Measurements from ENCODE around the gene AVPR2.
A peak's percentile ranks its signal among the peaks of the same experiment; 100 is the strongest.

AVPR2 gene

DNA sequence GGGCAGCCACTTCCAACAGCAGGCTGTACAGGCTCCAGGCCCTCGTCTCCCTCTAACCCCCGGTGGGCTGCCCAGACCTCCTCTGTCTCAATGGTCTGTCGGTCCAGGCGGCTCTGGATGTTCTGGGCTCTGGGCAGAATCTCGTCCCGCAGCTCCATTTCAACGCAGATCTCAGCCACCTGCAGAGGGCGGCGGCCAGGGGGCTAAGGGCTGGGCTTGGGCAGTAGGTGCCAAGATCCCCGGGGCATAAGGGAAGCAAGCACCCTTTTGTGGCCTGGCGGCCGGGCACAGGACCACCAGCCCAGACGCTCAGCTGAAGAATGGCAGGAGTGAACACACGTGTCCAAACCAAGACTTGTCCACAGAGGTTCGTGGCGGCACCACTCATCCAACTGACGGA lies 9.2 kb downstream of the AVPR2 start:
- no peak for DNase-seq (ENCODE audit: low spot score)

DNA sequence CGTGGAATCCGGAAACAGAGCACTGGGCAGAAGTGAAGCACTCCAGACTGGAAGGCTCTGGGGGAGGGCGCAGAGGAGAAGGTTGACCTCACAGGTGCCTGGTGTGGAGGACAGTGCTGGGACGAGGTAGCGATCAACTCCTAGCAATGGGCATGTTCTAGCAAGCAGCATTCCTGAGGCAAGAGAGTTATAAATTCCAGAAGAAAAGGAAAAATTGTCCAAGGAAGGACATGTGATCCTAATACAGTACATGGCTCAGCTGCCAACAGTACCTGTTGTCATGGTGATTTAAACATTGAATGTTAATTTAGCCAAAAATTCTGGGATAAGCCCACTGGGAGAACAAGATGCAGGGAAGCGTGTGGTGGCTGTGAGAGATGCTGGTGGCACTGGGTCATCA lies 13.4 kb downstream of the AVPR2 start:
- no peak for DNase-seq (ENCODE audit: low spot score)

DNA sequence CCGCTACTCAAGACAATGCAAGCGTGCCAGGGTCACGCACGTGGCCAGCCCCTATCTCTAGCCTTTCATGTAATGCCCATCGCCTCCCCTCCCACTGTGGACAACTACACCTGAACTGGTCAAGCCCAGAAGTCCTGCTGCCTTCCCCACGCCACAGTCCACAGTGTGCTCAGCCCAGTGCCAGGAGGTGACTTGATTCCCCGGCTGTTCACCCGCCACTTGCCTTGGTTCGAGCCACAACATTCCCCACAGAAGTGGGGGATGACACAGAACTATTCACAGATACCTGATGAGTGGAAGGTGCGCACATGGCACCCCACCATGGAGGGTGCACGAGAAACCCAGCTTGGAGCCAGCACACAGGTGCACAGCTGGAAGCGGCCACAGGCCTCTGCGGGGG lies 14.8 kb downstream of the AVPR2 start:
- no peak for DNase-seq (ENCODE audit: low spot score)

DNA sequence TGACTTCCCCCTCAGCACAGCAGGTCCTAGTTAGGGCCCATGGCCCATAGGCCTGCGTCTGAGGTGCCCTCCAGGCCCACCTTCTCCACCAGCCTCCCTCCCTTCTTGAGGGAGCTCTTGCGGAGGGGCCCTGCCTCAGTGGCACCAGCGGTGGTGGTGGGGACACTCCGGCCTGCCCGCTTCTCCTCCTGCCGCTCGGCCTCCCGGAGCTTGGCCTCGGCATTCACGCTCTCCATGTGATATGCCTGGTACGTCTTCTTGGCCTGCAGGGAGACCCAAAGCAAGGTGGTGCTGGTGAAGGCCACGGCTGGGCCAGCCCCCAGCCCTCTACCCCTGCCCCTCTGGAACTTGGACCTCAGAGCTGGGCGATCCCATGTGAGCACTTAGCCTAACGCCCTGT lies 16.1 kb downstream of the AVPR2 start:
- DNase-seq (ENCODE audit: low spot score) = no peak

DNA sequence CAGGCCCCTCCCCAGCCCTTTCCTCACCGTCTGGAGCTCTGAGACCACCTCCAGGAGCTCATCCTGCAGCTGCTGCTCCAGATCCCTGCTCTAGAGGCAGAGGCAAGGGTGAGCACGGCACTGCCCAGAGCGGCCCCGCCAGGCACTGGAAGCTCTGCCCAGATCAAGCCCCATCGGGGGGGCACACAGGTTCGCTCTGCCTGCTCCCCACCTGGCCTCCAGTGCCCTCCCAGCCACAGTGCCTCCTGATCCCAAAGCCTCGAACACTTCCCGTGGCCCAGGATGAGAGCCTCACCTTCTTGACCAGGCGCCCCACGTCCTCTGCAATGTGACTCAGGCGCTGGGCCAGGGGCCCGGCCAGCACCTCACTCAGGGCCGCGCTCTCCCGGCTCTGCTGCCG lies 16.6 kb downstream of the AVPR2 start:
- no peak for DNase-seq (ENCODE audit: low spot score)

DNA sequence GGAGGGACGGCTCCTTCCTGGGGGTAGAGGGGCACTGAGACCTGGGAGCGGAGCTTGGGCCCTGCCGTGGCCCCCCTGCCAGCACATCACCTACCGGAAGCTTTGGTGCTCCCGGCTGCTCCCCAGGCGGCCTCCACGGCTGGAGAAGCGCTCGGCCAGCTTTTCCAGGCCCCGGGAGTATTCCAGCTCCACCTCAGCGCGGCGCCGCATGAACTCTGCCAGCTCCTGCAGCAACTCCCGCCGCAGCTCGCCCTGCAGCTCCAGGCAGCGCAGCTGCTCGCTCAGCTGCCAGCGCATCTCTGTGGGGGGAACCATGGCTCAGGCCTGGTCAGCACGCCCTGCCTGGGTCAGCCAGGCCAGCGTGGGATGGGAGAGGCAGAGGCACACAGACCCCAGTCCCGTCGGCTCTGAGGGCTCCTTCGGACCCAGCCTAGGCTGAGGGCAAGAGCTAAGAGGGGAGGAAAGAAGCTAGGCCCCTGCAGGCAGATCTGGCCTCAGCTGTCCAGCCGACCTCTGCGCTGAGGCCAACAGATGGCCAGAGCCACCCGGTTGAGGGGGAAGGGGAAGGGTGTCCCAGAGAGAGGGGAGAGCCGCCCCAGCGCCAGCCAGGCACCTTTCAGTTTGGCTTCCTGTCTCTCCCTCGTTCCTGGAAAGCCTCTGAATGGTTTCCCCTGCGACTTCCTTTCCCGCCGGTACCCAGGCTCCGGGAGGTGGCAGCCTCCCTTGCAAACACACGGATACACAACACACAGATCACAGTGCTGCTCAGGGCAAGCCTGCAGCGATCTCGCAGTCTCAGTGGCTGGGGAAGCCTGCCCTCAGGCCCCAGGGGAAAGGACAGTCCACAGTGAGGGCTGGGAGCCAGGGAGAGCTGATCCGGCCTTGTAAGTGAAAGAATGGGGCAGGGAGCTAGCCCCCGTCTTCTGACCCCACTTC lies 17.3 kb downstream of the AVPR2 start:
- no peak for DNase-seq (ENCODE audit: low spot score)

DNA sequence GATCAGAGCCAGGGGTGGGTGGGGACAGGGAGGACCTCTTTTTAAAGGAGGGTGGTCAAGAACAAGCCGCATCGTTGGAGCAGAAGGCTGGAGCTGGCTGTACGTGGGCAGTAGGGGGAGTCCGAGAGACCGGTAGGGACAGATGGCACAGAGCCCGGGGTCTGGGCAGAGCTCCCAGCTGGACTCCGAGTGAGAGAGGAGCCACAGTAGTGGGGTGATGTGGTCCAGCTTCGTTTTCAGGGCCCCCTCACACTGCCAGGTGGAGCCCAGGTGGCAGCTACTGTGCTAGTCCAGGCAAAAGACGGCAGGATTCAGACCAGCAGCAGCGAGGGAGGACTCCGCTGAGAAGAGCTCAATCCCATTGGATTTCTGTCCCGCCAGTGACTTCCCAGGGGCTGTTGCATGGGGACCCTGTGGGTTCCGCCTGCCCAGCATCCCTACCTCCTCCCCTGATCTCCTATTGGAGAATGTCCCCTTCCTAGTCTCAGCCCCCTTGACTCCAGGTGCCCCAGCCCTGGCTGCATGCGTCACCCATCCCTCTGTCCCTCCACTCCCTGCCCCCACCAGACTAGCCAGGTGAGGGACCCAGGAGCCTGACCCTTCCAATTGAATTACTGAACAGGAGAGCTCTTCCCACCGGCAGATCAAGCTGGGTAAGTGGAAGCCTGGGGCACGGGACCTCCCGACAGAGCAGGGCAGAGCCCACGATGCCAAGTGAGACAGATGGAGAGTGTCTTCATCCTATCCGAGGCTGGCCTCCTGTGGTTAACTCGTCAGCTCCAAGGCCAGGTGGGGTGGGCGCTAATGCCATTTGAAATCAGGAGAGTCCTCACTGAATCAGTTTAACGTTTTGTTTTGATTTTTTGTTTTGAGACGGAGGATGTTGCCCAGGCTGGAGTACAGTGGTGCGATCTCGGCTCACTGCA lies 18.7 kb downstream of the AVPR2 start:
- no peak for DNase-seq (ENCODE audit: low spot score)

DNA sequence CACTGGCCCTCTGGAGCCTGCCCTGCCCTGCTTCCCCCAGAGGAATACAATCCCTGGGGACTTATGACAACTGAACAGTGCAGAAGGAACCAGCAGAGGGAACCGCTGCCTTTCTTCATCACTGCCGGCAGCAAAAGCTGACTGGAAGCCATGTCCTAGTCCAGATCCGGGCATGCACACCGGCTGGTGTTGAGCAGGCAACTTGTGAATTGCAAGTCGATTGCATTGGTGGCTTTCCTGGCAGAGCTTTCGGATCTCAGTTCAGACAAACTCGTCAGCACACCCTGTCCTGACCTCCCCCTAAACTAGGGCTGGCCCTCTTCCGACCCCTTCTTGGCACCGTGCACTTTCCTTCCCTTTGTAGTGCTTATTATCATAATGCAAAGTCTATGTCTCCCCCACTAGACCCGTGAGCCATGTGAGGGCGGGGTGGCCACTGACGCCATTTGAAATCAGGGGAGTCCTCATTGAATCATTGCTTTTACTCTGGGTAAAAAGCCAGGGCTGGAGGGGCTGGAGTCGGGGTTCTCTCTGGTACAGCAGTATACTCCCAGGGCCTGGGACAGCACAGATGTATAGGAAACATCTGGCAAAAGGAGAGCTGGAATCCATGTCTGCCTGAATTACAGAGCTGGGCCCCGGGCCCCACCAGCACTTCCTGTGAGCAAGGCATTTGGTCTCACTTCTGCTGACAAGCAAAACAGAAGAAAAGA lies 19.8 kb downstream of the AVPR2 start:
- no peak for DNase-seq (ENCODE audit: low spot score)

DNA sequence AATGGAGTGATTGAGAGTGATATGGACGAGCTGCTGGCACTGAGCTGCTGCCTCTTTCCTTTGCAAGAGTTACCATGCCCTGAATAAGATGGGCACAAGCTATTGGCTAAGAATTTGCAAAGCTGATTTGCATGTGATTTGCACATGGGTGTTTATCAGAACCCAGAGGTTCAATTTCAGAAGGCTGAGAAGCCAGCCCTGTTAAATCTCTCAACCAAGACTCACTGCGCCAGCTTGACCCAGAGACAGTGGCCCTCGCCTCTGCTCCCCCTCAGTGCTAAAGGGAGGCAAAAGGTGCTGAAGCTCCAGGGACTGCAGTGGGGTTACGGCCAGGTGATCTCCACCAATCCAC lies 20.9 kb downstream of the AVPR2 start:
- no peak for DNase-seq (ENCODE audit: low spot score)

DNA sequence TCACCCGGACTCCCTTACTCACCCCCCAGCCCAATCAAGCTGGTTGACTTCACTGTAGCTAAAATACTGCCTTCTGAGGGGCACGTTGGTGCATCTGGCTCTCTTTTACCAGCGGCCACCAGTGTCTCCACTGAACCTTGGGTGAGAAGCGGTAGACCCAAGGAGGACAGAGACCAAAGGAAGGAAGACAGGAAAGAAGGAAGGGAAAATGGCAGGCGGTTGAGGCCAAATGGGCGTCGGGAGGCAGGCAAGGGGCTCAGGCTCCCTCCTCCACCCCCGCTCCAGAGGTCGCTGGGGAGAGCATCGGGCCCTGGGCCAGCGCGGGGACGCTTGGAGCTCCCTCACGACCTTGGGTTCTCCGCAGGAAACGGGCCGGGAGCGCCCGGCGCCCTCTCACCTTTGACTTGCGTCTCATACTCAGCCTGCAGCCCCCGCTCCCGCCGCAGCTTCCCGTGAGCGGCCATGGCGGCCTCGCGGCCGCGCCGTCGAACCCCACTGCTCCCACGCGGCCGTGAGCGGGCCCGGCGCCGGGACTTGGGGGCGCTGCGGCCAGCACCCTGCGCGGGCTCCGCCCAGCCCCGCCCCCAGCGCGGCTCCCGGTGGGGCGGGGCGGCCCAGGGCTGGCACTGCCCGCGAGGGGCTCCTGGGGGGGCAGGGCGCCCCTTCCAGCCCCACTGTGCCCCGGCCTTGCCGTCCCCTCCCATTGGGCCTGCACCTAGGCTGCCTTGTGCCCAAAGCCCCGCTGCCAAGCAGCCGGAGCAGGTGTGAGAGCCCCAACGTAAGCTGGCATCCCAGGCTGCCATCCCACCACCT lies 21.5 kb downstream of the AVPR2 start, which contains the start of gene ARHGAP4:
ARHGAP4 (minus strand) TSS at position 526 of the 813 bp plus-strand sequence; CDS start at position 464, 62 bp downstream.
- no peak for DNase-seq (ENCODE audit: low spot score)

DNA sequence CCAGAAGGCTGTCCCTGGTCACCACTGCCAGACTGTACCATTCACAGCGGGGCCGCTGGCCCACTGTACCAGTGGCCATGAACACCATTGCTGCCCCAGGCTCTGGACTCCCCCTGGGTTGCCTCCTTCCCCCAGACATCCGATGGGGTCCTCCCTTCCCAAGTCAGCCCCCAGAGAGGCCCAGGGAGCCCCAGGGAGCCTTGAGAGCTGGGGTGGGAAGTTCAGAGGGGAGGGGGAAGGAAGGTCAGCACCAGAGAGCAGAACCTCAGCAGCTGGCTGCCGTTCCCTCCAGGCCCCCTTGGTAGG lies 22.0 kb downstream of the AVPR2 start:
- DNase-seq (ENCODE audit: low spot score) = no peak

DNA sequence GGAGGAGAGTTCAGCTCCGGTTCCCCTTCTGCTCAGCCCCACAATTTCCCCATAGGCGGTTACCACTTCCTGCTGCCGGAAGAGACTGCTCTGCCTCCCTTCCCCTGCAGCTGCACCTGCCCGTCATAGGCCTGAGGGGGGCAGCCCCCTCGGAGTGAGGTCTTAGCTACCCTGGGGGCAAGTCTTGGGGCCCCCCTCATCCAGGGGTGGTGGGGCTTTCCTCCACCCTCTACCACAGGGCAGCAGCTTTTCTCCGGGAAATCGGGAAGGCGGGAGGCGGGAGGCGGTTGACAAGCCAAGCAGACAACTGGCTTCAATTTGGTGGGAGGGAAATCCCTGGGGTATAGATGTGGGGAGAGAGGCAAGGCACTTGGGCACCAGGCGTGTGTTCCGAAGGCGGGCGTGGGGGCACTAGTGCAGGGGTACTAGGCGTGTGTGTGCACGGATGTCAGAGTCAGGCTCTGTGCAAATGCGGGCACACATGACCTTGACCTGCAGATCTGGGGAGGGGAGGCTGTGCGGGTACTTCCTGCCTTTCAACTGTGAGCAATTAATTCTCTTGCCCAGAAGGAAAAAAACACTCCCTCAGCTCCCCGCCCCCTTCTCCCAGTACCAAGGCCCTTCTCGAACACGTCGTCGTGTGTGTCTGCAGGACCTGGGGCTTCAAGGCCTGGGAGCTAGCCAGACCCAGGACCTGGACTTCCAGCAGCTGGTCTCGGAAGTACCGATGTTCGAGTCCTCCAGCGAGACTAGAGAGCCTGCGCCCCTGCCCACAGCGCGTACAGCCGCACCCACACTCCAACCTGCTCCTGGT lies 22.6 kb downstream of the AVPR2 start:
- DNase-seq (ENCODE audit: low spot score) = no peak

DNA sequence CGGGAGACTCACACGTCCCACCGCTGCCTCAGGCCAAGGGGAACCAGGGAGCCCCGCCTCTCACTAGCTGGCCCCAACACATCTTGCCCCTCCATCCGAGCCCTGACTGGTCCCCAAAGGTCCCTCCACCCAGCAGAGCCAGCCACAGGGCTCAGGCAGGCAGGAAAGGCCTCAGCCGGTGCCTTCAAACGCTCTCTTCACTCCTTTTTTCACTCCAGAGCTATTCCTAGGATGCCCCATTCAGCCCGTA lies 23.1 kb downstream of the AVPR2 start:
- no peak for DNase-seq (ENCODE audit: low spot score)

DNA sequence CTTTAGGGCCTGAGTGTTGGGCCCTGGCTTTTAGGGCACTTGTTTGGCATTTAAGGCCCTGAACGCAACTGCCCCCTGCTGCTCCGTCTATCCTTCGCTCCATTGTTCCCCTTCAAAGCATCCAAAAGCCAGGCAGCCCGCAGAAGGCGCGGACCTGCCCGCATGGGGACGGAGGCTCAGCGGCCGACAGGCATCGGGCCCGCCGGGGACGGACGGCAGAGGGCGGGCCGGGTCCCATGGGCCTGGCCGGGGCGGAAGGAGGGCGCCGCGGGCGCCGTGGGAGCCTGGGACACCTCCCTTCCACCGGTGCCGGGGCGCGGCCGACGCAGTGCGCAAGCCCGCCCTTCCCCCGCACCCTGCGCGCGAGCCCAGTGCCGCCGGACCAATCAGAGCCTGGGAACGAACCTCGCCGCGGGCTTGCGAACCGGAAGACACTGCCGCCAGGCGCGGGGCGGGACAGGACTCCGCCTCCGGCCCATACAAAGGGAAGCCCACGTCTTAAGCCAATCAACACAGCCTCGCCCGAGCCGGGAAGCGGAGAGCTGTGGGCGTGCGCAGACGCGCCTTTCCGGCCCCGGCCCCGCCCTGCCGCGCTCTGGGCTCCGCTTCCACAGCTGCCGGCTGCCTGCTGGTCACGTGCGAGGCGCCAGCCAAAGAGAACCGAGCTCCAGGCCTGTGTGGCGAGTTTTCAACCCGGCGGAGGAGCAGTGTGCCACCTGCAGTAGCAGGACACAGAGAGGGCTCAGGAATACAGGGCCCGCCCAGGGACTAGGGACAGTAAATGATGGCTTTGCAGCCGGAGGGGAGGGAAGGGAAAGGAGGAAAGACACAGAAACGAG lies 23.7 kb downstream of the AVPR2 start:
- peak; percentile 95 for DNase-seq (ENCODE audit: low spot score)

DNA sequence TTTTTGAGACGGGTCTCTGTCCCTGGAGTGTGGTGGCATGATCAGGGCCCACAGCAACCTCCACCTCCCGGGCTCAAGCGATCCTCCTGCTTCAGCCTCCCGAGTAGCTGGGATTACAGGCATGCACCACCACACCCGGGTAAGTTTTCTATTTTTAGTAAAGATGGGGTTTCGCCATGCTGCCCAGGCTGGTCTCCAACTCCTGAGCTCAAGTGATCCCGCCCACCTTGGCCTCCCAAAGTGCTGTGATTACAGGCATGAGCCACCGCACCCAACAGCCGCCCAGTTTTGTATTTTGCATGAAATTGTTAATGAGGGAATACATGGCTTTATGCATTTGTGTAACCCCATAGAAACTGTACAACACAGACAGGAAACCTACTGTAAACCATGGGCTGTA lies 24.4 kb downstream of the AVPR2 start:
- DNase-seq (ENCODE audit: low spot score) = no peak

DNA sequence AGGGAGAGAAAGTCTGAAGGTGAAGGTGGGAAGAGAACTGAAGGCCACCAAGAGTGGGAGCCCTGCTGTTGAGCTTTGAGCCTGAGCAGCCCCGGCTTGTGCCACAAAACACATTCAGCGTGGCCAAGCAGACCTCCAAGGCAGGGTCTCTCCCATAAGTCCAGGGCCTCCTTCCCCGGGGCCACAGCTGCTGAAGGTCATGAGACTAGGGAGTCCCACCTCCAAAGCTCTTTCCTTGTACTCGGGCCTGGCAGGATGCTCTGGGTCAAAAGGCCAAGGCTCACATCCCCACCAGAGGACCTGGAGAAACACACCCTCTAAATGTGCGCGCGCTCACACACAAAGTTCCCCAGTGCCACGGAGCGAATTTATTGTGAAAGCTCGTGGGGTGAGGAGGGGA lies 25.1 kb downstream of the AVPR2 start:
- no peak for DNase-seq (ENCODE audit: low spot score)

DNA sequence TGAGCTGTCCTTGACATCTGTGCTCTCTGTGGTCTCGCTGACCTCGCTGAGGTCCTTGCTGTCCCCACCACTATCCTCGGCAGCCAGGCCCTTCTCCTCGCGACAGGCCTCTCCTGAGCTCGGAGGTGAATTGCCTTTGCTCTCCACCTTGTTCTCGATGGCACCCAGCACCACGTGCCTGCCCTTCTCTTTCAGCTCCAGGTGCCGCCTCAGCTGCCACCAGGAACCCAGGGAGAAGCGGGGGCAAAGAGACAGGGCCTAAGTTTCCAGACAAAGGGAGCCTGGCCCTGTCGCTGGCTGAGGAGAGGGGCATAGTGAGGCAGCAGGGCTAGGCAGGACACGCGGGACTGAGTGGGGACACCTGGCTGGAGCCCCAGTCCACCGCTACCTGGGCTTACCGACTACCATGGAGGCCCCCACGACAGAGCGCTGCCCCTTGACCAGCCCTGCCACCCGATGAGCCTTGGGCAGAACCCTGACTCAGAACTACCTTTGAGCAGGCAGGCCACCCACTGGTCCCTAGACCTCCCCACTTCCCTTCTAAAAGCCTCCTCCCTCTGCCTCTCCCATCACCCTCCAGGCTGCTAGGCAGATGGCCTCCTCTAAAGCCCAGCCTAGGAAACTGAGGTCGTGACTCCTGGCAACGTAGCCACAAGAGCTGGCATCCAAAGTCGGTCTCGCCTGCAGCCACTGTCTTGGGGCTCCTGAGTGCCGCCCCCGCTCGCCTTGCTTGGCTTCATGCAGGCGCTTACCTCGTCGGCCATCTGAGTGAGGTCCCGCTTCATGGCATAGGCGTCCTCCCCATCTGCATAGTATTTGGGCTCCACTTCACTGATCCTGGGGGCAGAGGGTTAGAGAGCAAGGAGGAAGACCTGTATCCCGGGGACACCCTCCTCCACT lies 25.8 kb downstream of the AVPR2 start:
- DNase-seq (ENCODE audit: low spot score) = no peak

DNA sequence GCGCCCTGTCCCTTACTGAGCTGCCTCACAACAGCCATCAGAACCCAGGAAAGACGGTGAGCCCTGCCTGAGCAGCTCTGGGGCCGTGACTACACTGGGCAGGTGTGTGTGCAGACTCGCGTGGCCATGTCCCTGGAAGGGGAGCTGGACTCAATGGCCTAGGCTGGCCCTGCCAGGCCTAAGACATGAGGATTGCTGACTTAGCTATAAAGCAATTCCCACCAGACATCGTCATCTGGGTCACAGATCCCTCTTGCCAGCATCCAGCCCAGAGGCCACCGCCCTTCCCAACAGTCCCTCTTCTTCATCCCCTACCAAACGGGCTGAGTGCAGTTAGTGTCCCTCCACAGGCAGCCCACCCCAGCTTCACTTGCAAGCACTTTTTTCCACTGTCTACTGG lies 26.7 kb downstream of the AVPR2 start:
- no peak for DNase-seq (ENCODE audit: low spot score)

DNA sequence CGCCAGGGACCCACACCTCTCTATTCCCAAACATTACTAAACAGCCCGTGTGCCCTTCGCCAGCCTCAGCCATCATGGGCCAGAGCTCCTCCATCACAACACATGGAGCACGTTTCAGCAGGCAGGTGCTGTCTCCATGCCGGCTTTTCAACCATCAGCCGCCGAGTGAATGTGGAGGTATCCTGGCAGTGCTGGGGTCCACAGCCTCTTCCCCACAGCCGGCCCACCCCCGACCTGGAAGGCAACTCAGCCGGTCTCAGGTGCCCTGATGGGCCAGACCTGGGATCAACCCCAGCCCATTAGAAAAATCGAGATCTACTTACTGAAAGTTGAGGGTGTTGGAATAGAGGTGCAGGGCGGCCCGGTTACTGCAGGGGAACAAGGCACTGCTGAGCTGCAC lies 27.3 kb downstream of the AVPR2 start:
- DNase-seq (ENCODE audit: low spot score) = no peak

Data from globus pallidus (tissue), 1 donor.